Measurements from ENCODE around the gene MACF1. TPM values are rescaled to one million over a fixed set of nuclear protein-coding genes. Genes with fewer than 3 reads are reported as not detected.

MACF1 gene
- total and polyA plus RNA-seq, 12 donors = 85.3 to 379 (median 305) TPM

- ATAC-seq (no peak), DNase-seq (no peak)
- no peak for TF ChIP-seq CTCF (IDR thresholded peaks at IDR 0.05)
- Histone ChIP-seq H3K4me1 (peaks cover 0 to 26% (median 10%) of the 10 kb centered on the region in 9 donors), H3K36me3 (peaks cover 0 to 100% (median 55%) of the 10 kb centered on the region in 9 donors), H3K4me3 (no peak overlapping the region), H3K27ac (peak overlapping the region in 1 of 10 donors; percentile 3), H3K27me3 (no peaks in the 10 kb centered on the region), H3K9me3 (no peaks in the 10 kb centered on the region)
- WGBS, 2 donors = 72 to 78% methylated on average over 5 of the region's 5 CpGs
- intact Hi-C loops (cut with DNase I) = loop anchor here in 2 of 10 donors (10.0 kb wide), 2 partner anchors 53 to 83 kb away; no protein-coding TSS in a partner anchor
These were observed 157.0 kb downstream of the MACF1 start for GRCh38 chr1:39361446-39361845.

- ATAC-seq (no peak), DNase-seq (no peak)
- 99 to 100% methylated on average over 2 of the region's 2 CpGs for WGBS, 2 donors
- H3K4me3 ChIP-seq = no peak overlapping the region
- H3K36me3 ChIP-seq = peaks cover 0 to 99% (median 48%) of the 10 kb centered on the region in 9 donors
- no peaks in the 10 kb centered on the region for H3K27me3 ChIP-seq
- H3K27ac ChIP-seq = no peak overlapping the region
- peaks cover 0 to 23% (median 10%) of the 10 kb centered on the region in 9 donors for H3K4me1 ChIP-seq
- TF ChIP-seq CTCF (IDR thresholded peaks at IDR 0.05) = no peak
- H3K9me3 ChIP-seq = no peaks in the 10 kb centered on the region
- intact Hi-C loops (cut with DNase I) = loop anchor here in 2 of 10 donors (10.0 kb wide), 2 partner anchors 52 to 82 kb away; no protein-coding TSS in a partner anchor
These were observed 158.8 kb downstream of the MACF1 start for GRCh38 chr1:39363267-39363666.

- Histone ChIP-seq H3K4me3 (no peak overlapping the region), H3K36me3 (peaks cover 0 to 99% (median 55%) of the 10 kb centered on the region in 9 donors), H3K27ac (no peak overlapping the region), H3K27me3 (no peaks in the 10 kb centered on the region), H3K4me1 (peaks cover 0 to 13% (median 0%) of the 10 kb centered on the region in 9 donors), H3K9me3 (no peaks in the 10 kb centered on the region)
- no peak for DNase-seq
- TF ChIP-seq CTCF (IDR thresholded peaks at IDR 0.05) = no peak
- ATAC-seq = no peak
- intact Hi-C loops (cut with DNase I) = loop anchor here in 2 of 10 donors (10.0 kb wide), 2 partner anchors 47 to 77 kb away; no protein-coding TSS in a partner anchor
- WGBS, 2 donors = 86 to 93% methylated on average over 1 of the region's 1 CpG
These were observed 163.6 kb downstream of the MACF1 start for GRCh38 chr1:39368045-39368444.

- ATAC-seq (peak in 1 of 8 donors; percentile 35), DNase-seq (no peak)
- no peak for TF ChIP-seq CTCF (IDR thresholded peaks at IDR 0.05)
- no peak overlapping the region for H3K27ac ChIP-seq
- peaks cover 0 to 100% (median 59%) of the 10 kb centered on the region in 9 donors for H3K36me3 ChIP-seq
- WGBS, 2 donors = 70 to 74% methylated on average over 4 of the region's 4 CpGs
- peaks cover 0 to 13% (median 0%) of the 10 kb centered on the region in 9 donors for H3K4me1 ChIP-seq
- intact Hi-C loops (cut with DNase I) = loop anchor here in 2 of 10 donors (10.0 kb wide), 2 partner anchors 45 to 75 kb away; no protein-coding TSS in a partner anchor
- H3K4me3 ChIP-seq = no peak overlapping the region
- no peaks in the 10 kb centered on the region for H3K9me3 ChIP-seq
- no peaks in the 10 kb centered on the region for H3K27me3 ChIP-seq
These were observed 165.1 kb downstream of the MACF1 start for GRCh38 chr1:39369565-39369964.

Data from heart right ventricle (tissue), 16 donors.